H1 (cell line): ENCODE results near the gene ZNF764. TPM values are rescaled to one million over a fixed set of nuclear protein-coding genes. Genes with fewer than 3 reads are reported as not detected.

Experiments used
- CTCF ChIA-PET: fragments of 300-600 bp; sonication (Branson Sonifier 250); formaldehyde crosslinking; loops from one replicate; lab custom pipeline; 2021; ENCODE audit not compliant: partially characterized antibody; lab: Charles Lee
- POLR2A ChIA-PET: fragments of 300-600 bp; sonication (Branson Sonifier 250); formaldehyde crosslinking; loops from one replicate; lab custom pipeline; 2021; ENCODE audit warnings: inconsistent platforms; ENCODE audit not compliant: partially characterized antibody; lab: Charles Lee
- DNase-seq, 2 experiments: peaks; one replicate each; pipeline versions ENCODE4 v3.0.0 to v3.0.0-alpha.2; 2010 to 2022; ENCODE audit warnings: low spot score in 2 of 2, low read depth in 1 of 2, mixed read lengths in 1 of 2
- FAIRE-seq: peaks from 2 replicates; lab custom pipeline; 2011; peaks lifted over from hg19 to GRCh38; lab: Jason Lieb, UNC
- H2AFZ ChIP-seq: 2 replicates; pipeline ENCODE4 v1.8.1; 2012; ENCODE audit warnings: low read length, inconsistent platforms
- H2AK5ac ChIP-seq: 2 replicates; pipeline ENCODE4 v1.6.1; 2013; ENCODE audit warnings: low read depth, low read length
- H2BK120ac ChIP-seq: replicated peaks from 2 replicates; pipeline ENCODE3; 2013; ENCODE audit warnings: low read depth, low read length, inconsistent platforms
- H2BK12ac ChIP-seq: 2 replicates; pipeline ENCODE4 v1.6.1; 2013; ENCODE audit warnings: low read depth, low read length
- H2BK15ac ChIP-seq: 2 replicates; pipeline ENCODE4 v1.6.1; 2013; ENCODE audit warnings: low read length
- H2BK20ac ChIP-seq: 2 replicates; pipeline ENCODE4 v1.6.1; 2013; ENCODE audit warnings: low read length
- H2BK5ac ChIP-seq: 2 replicates; pipeline ENCODE4 v1.6.1; 2013; ENCODE audit warnings: low read depth, low read length
- H3K14ac ChIP-seq: 2 replicates; pipeline ENCODE4 v1.6.1; 2013; ENCODE audit warnings: inconsistent platforms; ENCODE audit not compliant: insufficient read length
- H3K18ac ChIP-seq: 2 replicates; pipeline ENCODE4 v1.6.1; 2013; ENCODE audit warnings: low read length; ENCODE audit errors: extremely low read depth
- H3K23ac ChIP-seq: 2 replicates; pipeline ENCODE4 v1.6.1; 2013; ENCODE audit warnings: inconsistent platforms; ENCODE audit not compliant: insufficient read length
- H3K23me2 ChIP-seq: 2 replicates; pipeline ENCODE4 v1.6.1; 2013; ENCODE audit warnings: low read depth, low read length
- H3K27ac ChIP-seq: 2 replicates; pipeline ENCODE4 v1.6.1; 2011; ENCODE audit warnings: low read depth, low read length, inconsistent platforms
- H3K27me3 ChIP-seq, 4 experiments: replicated peaks in 1 of 4; 1 replicate in 1 of 4; 2 replicates in 3 of 4; pipeline versions ENCODE4 v1.6.1 to v1.8.1; 2011 to 2013; ENCODE audit warnings: low read length in 3 of 4, mild to moderate bottlenecking in 3 of 4, inconsistent platforms in 2 of 4, mixed read lengths in 2 of 4, moderate library complexity in 1 of 4; ENCODE audit not compliant: control insufficient read depth in 3 of 4, insufficient read depth in 3 of 4; ENCODE audit errors: extremely low read depth in 1 of 4
- H3K36me3 ChIP-seq, 4 experiments: 2 replicates each; pipeline versions ENCODE4 v1.6.1 to v1.8.1; 2011 to 2013; ENCODE audit warnings: mild to moderate bottlenecking in 4 of 4, low read length in 3 of 4, moderate library complexity in 2 of 4, control low read depth in 1 of 4, inconsistent platforms in 1 of 4; ENCODE audit not compliant: insufficient read depth in 4 of 4, control insufficient read depth in 2 of 4
- H3K4ac ChIP-seq: replicated peaks from 2 replicates; pipeline ENCODE3; 2013; ENCODE audit warnings: low read length, low read depth, mixed read lengths, inconsistent platforms; ENCODE audit not compliant: insufficient read length
- H3K4me1 ChIP-seq, 4 experiments: replicated peaks in 1 of 4; 1 replicate in 1 of 4; 2 replicates in 3 of 4; pipeline versions ENCODE4 v1.6.1 to v1.8.1; 2011 to 2013; ENCODE audit warnings: low read length in 3 of 4, inconsistent platforms in 2 of 4, mixed read lengths in 1 of 4; ENCODE audit not compliant: insufficient read depth in 4 of 4, control insufficient read depth in 3 of 4
- H3K4me2 ChIP-seq, 2 experiments: 2 replicates each; pipeline versions ENCODE4 v1.6.1 to v1.8.1; 2011 to 2013; ENCODE audit warnings: low read depth in 2 of 2, low read length in 2 of 2, control low read depth in 1 of 2, inconsistent platforms in 1 of 2, mild to moderate bottlenecking in 1 of 2; ENCODE audit not compliant: insufficient read depth in 1 of 2
- H3K4me3 ChIP-seq, 4 experiments: fragments of 200-600, 300-600 bp in 1 of 4; sonication (generic), shearing (Covaris generic), sonication (Bioruptor Twin) in 1 of 4; 2 replicates each; pipeline versions ENCODE4 v1.5.1 to v1.8.1; 2011 to 2016; ENCODE audit warnings: low read length in 4 of 4, low read depth in 3 of 4, control low read depth in 2 of 4, inconsistent platforms in 2 of 4, mild to moderate bottlenecking in 2 of 4, mixed read lengths in 1 of 4, moderate library complexity in 1 of 4; ENCODE audit not compliant: insufficient read depth in 2 of 4; ENCODE audit errors: extremely low read depth in 1 of 4
- H3K56ac ChIP-seq: replicated peaks from 2 replicates; pipeline ENCODE3; 2013; ENCODE audit warnings: low read depth, mild to moderate bottlenecking, mixed read lengths, low read length, inconsistent platforms; ENCODE audit not compliant: insufficient read length
- H3K79me1 ChIP-seq: 2 replicates; pipeline ENCODE4 v1.6.1; 2013; ENCODE audit warnings: low read depth, low read length, control low read depth
- H3K79me2 ChIP-seq, 2 experiments: 2 replicates each; pipeline versions ENCODE4 v1.6.1 to v1.8.1; 2012 to 2013; ENCODE audit warnings: low read length in 2 of 2, mild to moderate bottlenecking in 2 of 2, inconsistent platforms in 1 of 2; ENCODE audit not compliant: insufficient read depth in 2 of 2, control insufficient read depth in 1 of 2
- H3K9ac ChIP-seq, 4 experiments: replicated peaks in 1 of 4; 1 replicate in 1 of 4; 2 replicates in 3 of 4; pipeline versions ENCODE4 v1.6.1 to v1.8.1; 2011 to 2013; ENCODE audit warnings: low read depth in 3 of 4, low read length in 3 of 4, control low read depth in 2 of 4, mild to moderate bottlenecking in 2 of 4, moderate library complexity in 2 of 4, inconsistent platforms in 1 of 4; ENCODE audit errors: extremely low read depth in 1 of 4
- H3K9me3 ChIP-seq, 2 experiments: 2 replicates each; pipeline versions ENCODE4 v1.6.1 to v1.8.1; 2012 to 2013; ENCODE audit warnings: mild to moderate bottlenecking in 2 of 2, moderate library complexity in 2 of 2, control low read depth in 1 of 2, inconsistent platforms in 1 of 2, low read depth in 1 of 2, low read length in 1 of 2, mixed read lengths in 1 of 2; ENCODE audit not compliant: insufficient read depth in 2 of 2
- H4K20me1 ChIP-seq, 2 experiments: replicated peaks in 1 of 2; 2 replicates each; pipeline versions ENCODE3 to v1.8.1; 2011 to 2013; ENCODE audit warnings: inconsistent platforms in 2 of 2, low read length in 2 of 2, mild to moderate bottlenecking in 1 of 2; ENCODE audit not compliant: insufficient read depth in 2 of 2, control insufficient read depth in 1 of 2
- H4K5ac ChIP-seq: 2 replicates; pipeline ENCODE4 v1.6.1; 2013; ENCODE audit warnings: low read length, low read depth, mixed read lengths, inconsistent platforms; ENCODE audit not compliant: insufficient read length
- H4K8ac ChIP-seq: 2 replicates; pipeline ENCODE4 v1.8.0; 2013; ENCODE audit warnings: mild to moderate bottlenecking, moderate library complexity, low read length, inconsistent platforms; ENCODE audit not compliant: insufficient read depth; ENCODE audit errors: extremely low read depth
- H4K91ac ChIP-seq: replicated peaks from 2 replicates; pipeline ENCODE3; 2013; ENCODE audit warnings: low read length, mixed read lengths, inconsistent platforms; ENCODE audit not compliant: insufficient read length
- CBX8 ChIP-seq: fragments of 300-800, 300-1000 bp; sonication (generic); IDR thresholded peaks from 2 replicates; pipeline ENCODE4 v1.7.1; 2016; ENCODE audit warnings: low read depth, low read length, borderline replicate concordance
- EGR1 ChIP-seq: IDR thresholded peaks from 2 replicates; pipeline ENCODE4 v1.6.1; 2011; ENCODE audit warnings: low read depth, low read length, borderline replicate concordance
- MAFK ChIP-seq: IDR thresholded peaks from 2 replicates; pipeline ENCODE4 v1.6.1; 2012; ENCODE audit warnings: low read depth, mild to moderate bottlenecking, improper control_type of control experiment, low read length
- RBBP5 ChIP-seq: IDR thresholded peaks from 2 replicates; pipeline ENCODE4 v1.7.1; 2012; ENCODE audit warnings: low read depth, mild to moderate bottlenecking, inconsistent platforms, low read length, moderate library complexity, borderline replicate concordance
- RNF2 ChIP-seq: fragments of 200-900, 300-1000 bp; sonication (generic); IDR thresholded peaks from 2 replicates; pipeline ENCODE4 v1.7.1; 2016; ENCODE audit warnings: borderline replicate concordance, low read depth, mild to moderate bottlenecking, antibody characterized with exemption, low read length; ENCODE audit not compliant: poor library complexity, severe bottlenecking; ENCODE audit errors: missing control alignments
- SIRT6 ChIP-seq: IDR thresholded peaks from one replicate; pipeline ENCODE4 v1.7.1; 2012; ENCODE audit warnings: low read length, inconsistent platforms
- TCF12 ChIP-seq: IDR thresholded peaks from 2 replicates; pipeline ENCODE4 v1.6.1; 2011; ENCODE audit warnings: low read depth, mild to moderate bottlenecking, low read length
- WGBS, 2 experiments: shearing (Covaris generic) in 1 of 2; methylation state at CpG; one replicate each; pipeline versions ENCODE4 v1.1.6 to v1.1.7; 2013 to 2015; ENCODE audit warnings: low lambda C conversion rate in 2 of 2, mixed read lengths in 2 of 2, inconsistent platforms in 1 of 2, low coverage in 1 of 2, missing lambda C conversion rate in 1 of 2; ENCODE audit not compliant: insufficient replicate concordance in 2 of 2, insufficient coverage in 1 of 2, insufficient read length in 1 of 2; ENCODE audit errors: extremely low coverage in 1 of 2, missing lambda C conversion rate in 1 of 2; 5-methylcytosine and 5-hydroxymethylcytosine counted together
- polyA plus RNA-seq, 7 experiments: library from polyadenylated mRNA; depleted of rRNA in 3 of 7; stranded (reverse) in 5 of 7; unstranded in 2 of 7; fragments of >200 nt in 5 of 7; fragments of 200-250 nt in 2 of 7; gene quantifications; 1 replicate in 5 of 7; 2 replicates in 1 of 7; 4 replicates in 1 of 7; pipeline versions ENCODE4 v1.2.1 to v1.2.3, GENCODE V29; 2011 to 2013; ENCODE audit warnings: missing spikeins in 2 of 7, mixed read lengths in 2 of 7
- total RNA-seq: library from RNA; stranded (reverse); fragmentation: NEBNext Ultra II Directional; extraction: Animal tissue kit (Norgen Biotek cat#: 25700); gene quantifications from 2 replicates; pipeline ENCODE4 v1.2.1, GENCODE V29; 2021
- TF ChIP-seq, protein P1 (sequence below): IDR thresholded peaks from 2 replicates; pipeline ENCODE4 v1.6.1; 2012; ENCODE audit warnings: low read length, inconsistent platforms
- TF ChIP-seq, protein P2 (sequence below): IDR thresholded peaks from 2 replicates; pipeline ENCODE4 v1.6.1; 2011; ENCODE audit warnings: low read depth, mild to moderate bottlenecking, low read length; ENCODE audit not compliant: insufficient read depth
- TF ChIP-seq, protein P3 (sequence below): IDR thresholded peaks from 2 replicates; pipeline ENCODE4 v1.6.1; 2012; ENCODE audit warnings: inconsistent platforms

Gene ZNF764
- total and polyA plus RNA-seq, 2 of the 8 experiments (the other 6 are each of a cell fraction or from before 2014, with no cell fraction given): 5.7 to 7.7 TPM

DNA sequence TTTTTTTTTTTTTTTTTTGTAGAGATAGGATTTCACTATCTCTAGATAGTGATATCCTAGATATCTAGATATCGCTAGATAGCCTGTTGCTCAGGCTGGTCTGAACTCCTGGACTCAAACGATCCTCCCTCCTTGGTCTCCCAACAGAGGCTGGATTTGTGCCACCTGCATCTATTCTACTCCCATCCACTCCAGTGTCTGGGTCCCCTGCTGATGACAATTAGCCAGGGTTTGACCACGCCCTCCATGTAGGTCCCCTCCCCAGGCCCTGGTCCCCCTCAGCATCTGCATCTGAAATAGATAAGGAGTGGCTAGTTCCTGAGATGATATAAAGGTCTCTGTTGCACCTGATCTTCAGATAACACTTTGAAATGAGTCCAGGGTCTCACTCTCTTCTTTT is 11.1 kb upstream of the ZNF764 start:
- Histone ChIP-seq H3K36me3 (no peaks in the 10 kb centered on the region), H2BK15ac (no peak overlapping the region), H2BK5ac (no peak overlapping the region), H2BK20ac (no peak overlapping the region), H3K27ac (no peak overlapping the region), H2AFZ (no peak overlapping the region), H2AK5ac (no peak overlapping the region), H3K79me2 (no peaks in the 10 kb centered on the region), H3K18ac (no peak overlapping the region), H3K4me3 (no peak overlapping the region), H2BK120ac (no peak overlapping the region), H3K23me2 (peaks cover 12% of the 10 kb centered on the region; the same call in 1 of the 2 replicates), H2BK12ac (no peak overlapping the region), H3K14ac (no peak overlapping the region), H3K4me2 (no peak overlapping the region)
- POLR2A ChIA-PET: interaction anchor here (3.8 kb wide), 1 partner anchor 11 kb away, joined by 17 read pairs; the partner anchor contains the start of gene ZNF764
- DNase-seq: no peak
- TF ChIP-seq, protein P1, sequence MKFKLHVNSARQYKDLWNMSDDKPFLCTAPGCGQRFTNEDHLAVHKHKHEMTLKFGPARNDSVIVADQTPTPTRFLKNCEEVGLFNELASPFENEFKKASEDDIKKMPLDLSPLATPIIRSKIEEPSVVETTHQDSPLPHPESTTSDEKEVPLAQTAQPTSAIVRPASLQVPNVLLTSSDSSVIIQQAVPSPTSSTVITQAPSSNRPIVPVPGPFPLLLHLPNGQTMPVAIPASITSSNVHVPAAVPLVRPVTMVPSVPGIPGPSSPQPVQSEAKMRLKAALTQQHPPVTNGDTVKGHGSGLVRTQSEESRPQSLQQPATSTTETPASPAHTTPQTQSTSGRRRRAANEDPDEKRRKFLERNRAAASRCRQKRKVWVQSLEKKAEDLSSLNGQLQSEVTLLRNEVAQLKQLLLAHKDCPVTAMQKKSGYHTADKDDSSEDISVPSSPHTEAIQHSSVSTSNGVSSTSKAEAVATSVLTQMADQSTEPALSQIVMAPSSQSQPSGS: no peak
- TF ChIP-seq, protein P2, sequence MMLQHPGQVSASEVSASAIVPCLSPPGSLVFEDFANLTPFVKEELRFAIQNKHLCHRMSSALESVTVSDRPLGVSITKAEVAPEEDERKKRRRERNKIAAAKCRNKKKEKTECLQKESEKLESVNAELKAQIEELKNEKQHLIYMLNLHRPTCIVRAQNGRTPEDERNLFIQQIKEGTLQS: no peak
- TF ChIP-seq EGR1 (no peak), RNF2 (no peak), MAFK (no peak), TCF12 (no peak), SIRT6 (no peak), RBBP5 (no peak), CBX8 (no peak)
- TF ChIP-seq, protein P3, sequence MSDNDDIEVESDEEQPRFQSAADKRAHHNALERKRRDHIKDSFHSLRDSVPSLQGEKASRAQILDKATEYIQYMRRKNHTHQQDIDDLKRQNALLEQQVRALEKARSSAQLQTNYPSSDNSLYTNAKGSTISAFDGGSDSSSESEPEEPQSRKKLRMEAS: no peak
- TF ChIP-seq, all 59 proteins: peak for 0
- H4K5ac ChIP-seq: no peak overlapping the region
- H4K91ac ChIP-seq: no peak overlapping the region
- H3K79me1 ChIP-seq: no peaks in the 10 kb centered on the region
- no peak overlapping the region for H3K4ac ChIP-seq
- no peak overlapping the region for H3K23ac ChIP-seq
- FAIRE-seq: no peak
- no peaks in the 10 kb centered on the region; a peak in 1 of 7 replicates for H3K27me3 ChIP-seq
- H3K4me1 ChIP-seq: peaks cover 0 to 9% (median 2%) of the 10 kb centered on the region in 4 experiments; a peak in 5 of 7 replicates
- CTCF ChIA-PET: interaction anchor here (1.2 to 1.9 kb wide), 2 partner anchors 16 to 139 kb away, joined by 3 to 6 read pairs; partner anchors contain the start of genes DCTPP1 and ZNF785
- H4K8ac ChIP-seq: no peak overlapping the region
- WGBS, 2 experiments: 81% methylated on average over 3 of the region's 3 CpGs; no CpG with 5 or more reads in 1 of the 2 experiments
- H3K9ac ChIP-seq: no peak overlapping the region
- H4K20me1 ChIP-seq: peaks cover 0 to 2% of the 10 kb centered on the region in 2 experiments
- H3K56ac ChIP-seq: no peak overlapping the region
- H3K9me3 ChIP-seq: no peaks in the 10 kb centered on the region
